ENCODE measurements around the gene MTFR2.

Gene MTFR2

GRCh38 chr6:136253734-136254133 lies 3.6 kb upstream of the MTFR2 start:
- no peak for TF ChIP-seq CTCF (IDR thresholded peaks at IDR 0.05; ENCODE audit: low read length, missing control alignments)
- no peak overlapping the region for H3K4me3 ChIP-seq (replicated peaks; ENCODE audit: low read depth, low read length)
- DNase-seq (ENCODE audit: low read depth) = no peak

- no peak for TF ChIP-seq CTCF (IDR thresholded peaks at IDR 0.05; ENCODE audit: low read length, missing control alignments)
These were observed 2.3 kb upstream of the MTFR2 start for GRCh38 chr6:136252441-136252840.

GRCh38 chr6:136251394-136251793 lies 1.3 kb upstream of the MTFR2 start:
- H3K4me3 ChIP-seq (replicated peaks; ENCODE audit: low read depth, low read length) = peak overlapping the region; percentile 93
- TF ChIP-seq CTCF (IDR thresholded peaks at IDR 0.05; ENCODE audit: low read length, missing control alignments) = no peak

More at GRCh38 chr6:136252441-136252840, 2.3 kb upstream of the MTFR2 start:
- DNase-seq (ENCODE audit: low read depth) = no peak
- no peak overlapping the region for H3K4me3 ChIP-seq (replicated peaks; ENCODE audit: low read depth, low read length)

GRCh38 chr6:136250686-136251008 lies 536 bp upstream of the MTFR2 start:
- no peak for TF ChIP-seq CTCF (IDR thresholded peaks at IDR 0.05; ENCODE audit: low read length, missing control alignments)
- peak overlapping the region; percentile 93 for H3K4me3 ChIP-seq (replicated peaks; ENCODE audit: low read depth, low read length)
- DNase-seq (ENCODE audit: low read depth) = no peak

More at GRCh38 chr6:136251394-136251793, 1.3 kb upstream of the MTFR2 start:
- DNase-seq (ENCODE audit: low read depth) = no peak

GRCh38 chr6:136249336-136249735 lies 775 bp downstream of the MTFR2 start:
- H3K4me3 ChIP-seq (replicated peaks; ENCODE audit: low read depth, low read length) = peak overlapping the region; percentile 93
- no peak for DNase-seq (ENCODE audit: low read depth)

GRCh38 chr6:136244061-136244616 lies 6.0 kb downstream of the MTFR2 start:
- TF ChIP-seq CTCF (IDR thresholded peaks at IDR 0.05; ENCODE audit: low read length, missing control alignments) = no peak
- H3K4me3 ChIP-seq (replicated peaks; ENCODE audit: low read depth, low read length) = no peak overlapping the region
- peak; percentile 50 for DNase-seq (ENCODE audit: low read depth)

More at GRCh38 chr6:136249336-136249735, 775 bp downstream of the MTFR2 start:
- TF ChIP-seq CTCF (IDR thresholded peaks at IDR 0.05; ENCODE audit: low read length, missing control alignments) = no peak

Measured in fibroblast of pulmonary artery (primary cell).